GM18520 (cell line): ENCODE results near the gene MINAR1.

ENCODE experiments used
- ATAC-seq: cut with Tn5 transposase; IDR thresholded peaks from one replicate; pipeline ENCODE4 v1.9.1; 2021; ENCODE audit not compliant: unreplicated experiment

Gene MINAR1

GRCh38 chr15:79463043-79463780 lies 31.1 kb downstream of the MINAR1 start:
- ATAC-seq: no peak

GRCh38 chr15:79463781-79464270 lies 31.7 kb downstream of the MINAR1 start:
- ATAC-seq: no peak

DNA sequence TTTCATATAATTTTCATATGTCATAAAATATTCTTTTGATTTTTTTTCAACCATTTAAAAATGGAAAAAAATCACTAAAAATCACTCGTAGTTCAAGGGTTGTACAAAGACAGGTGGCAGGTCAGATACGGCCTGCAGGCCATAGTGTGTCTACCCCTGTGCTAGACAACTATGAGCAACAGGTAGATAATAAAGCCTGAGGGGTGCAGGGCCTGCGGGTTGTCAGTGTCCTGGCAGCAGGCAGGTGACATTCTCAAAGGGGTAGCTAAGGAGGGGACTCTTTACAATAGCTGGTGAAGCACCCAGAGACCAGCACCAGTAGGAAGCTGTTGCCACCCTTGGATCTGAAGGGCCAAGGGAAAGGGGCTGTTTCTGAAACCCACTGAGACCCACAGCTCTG lies 34.4 kb downstream of the MINAR1 start:
- no peak for ATAC-seq

DNA sequence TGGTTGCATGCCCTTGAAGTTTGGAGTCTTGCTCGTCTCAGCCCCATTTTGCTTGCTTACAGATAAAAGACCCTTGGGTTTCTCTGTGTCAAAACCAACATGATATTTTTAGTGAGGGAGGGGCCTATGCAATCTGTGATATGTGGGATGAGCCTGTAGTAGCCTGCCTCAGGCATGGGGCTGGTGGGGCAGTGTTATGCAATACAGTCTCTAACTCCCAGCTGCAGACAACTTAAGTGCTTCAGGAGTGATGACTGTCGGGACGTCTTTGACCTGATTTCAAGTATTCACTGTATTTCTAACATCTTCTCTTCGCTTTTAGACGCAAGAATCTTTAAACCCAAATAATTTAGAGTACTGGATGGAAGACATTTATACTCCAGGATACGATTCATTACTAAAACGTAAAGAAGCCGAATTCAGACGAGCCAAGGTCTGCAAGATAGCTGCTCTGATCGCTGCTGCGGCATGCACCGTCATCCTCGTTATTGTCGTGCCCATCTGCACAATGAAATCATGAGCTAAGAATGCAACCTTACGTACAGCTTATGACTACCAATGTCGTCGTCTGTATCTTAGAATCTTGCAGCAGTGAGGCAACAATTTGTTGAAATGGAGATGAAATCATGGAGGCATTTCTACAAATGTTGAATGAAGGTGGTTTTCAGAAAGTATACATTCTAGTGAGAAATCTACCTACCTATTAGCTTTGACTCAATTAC lies 35.9 kb downstream of the MINAR1 start:
- no peak for ATAC-seq

DNA sequence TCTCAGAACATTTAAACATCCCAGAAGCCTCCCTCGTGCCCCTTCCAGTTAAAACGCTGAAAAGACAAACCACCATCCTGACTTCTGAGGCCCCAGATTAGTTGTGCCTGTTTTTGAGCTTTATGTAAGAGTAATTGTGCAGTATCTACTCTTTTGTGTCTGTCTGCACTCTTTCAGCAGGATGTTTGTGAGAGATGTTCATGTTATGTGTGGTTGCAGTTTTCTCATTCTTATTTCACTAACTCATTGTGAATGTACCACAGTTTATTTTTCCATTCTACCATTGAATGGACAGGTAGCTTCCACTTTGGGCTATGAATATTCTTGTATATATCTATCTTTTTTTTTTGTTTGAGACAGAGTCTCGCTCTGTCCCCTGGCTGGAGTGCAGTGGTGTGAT lies 40.3 kb downstream of the MINAR1 start:
- no peak for ATAC-seq

GRCh38 chr15:79474252-79474651 lies 42.1 kb downstream of the MINAR1 start:
- ATAC-seq: no peak

DNA sequence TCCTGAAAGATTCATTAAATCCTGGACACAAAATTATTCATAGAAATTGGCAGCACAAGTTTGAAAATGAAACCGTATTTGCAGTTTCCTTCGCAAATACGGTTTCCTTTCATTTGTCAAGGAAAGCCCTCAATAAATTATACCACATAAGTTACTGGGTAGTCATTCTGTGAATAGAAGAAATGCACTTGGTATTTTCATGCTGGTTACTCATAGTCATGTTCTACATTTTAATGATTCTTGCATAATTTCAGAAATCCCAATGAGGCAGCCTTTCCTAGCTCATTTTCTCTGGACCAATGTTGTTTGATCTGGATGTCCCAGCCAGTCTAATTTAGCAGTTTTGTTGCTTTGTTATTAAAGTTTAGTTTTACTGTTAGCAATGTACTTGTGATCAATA lies 43.2 kb downstream of the MINAR1 start:
- no peak for ATAC-seq

GRCh38 chr15:79478108-79478507 lies 46.0 kb downstream of the MINAR1 start:
- ATAC-seq: no peak

DNA sequence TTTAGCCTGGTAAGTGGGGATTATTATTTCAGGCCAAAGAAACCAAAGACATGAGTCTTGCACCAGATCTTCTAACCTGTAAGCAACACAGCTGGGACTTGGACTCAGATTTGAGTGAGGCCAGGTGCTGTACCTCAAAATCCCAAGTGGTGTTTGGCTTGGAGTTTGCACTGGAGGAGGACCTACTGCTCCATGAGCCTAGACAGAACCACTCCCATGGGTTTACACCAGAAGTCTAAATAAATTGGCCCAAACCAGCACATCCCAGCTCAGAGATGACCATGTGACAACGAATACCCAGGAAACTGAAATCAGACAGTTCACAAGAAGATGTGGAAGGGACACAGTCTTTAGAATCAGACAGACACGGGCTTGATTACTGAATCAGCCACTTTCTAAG lies 47.5 kb downstream of the MINAR1 start:
- ATAC-seq: no peak

GRCh38 chr15:79481793-79482192 lies 49.7 kb downstream of the MINAR1 start:
- ATAC-seq: no peak
